GM19467 (cell line): ENCODE data around the gene KLHDC8A.
"Not testable (repeated sequence)": the region's sequence is repeated elsewhere in the genome, so short reads cannot be mapped to it uniquely, and the experiment has no call there.

Experiments
- ATAC-seq: cut with Tn5 transposase; IDR thresholded peaks from one replicate; pipeline ENCODE4 v1.9.1; 2021; ENCODE audit warnings: mild to moderate bottlenecking, moderate library complexity; ENCODE audit not compliant: unreplicated experiment

KLHDC8A gene

GRCh38 chr1:205371871-205372660 lies 15.3 kb upstream of the KLHDC8A start:
- ATAC-seq, result no peak

GRCh38 chr1:205370780-205371179 lies 14.1 kb upstream of the KLHDC8A start:
- no peak for ATAC-seq

- ATAC-seq, result no peak
Observed at GRCh38 chr1:205369701-205370123, 13.0 kb upstream of the KLHDC8A start.

- ATAC-seq, result no peak
Observed at GRCh38 chr1:205368478-205368877, 11.8 kb upstream of the KLHDC8A start.

GRCh38 chr1:205365945-205366463 lies 9.3 kb upstream of the KLHDC8A start:
- ATAC-seq, result no peak

GRCh38 chr1:205365086-205365485 lies 8.4 kb upstream of the KLHDC8A start:
- not testable (repeated sequence) for ATAC-seq

- ATAC-seq, result no peak
Observed at GRCh38 chr1:205360891-205361290, 4.2 kb upstream of the KLHDC8A start.

GRCh38 chr1:205359771-205360565 lies 3.2 kb upstream of the KLHDC8A start:
- no peak for ATAC-seq

- ATAC-seq, result no peak
Observed at GRCh38 chr1:205358579-205358978, 1.9 kb upstream of the KLHDC8A start.

GRCh38 chr1:205357567-205357966 lies 845 bp upstream of the KLHDC8A start:
- ATAC-seq, result no peak

GRCh38 chr1:205355075-205355453 lies 1.7 kb downstream of the KLHDC8A start:
- ATAC-seq, result no peak

GRCh38 chr1:205354259-205355074 lies 2.3 kb downstream of the KLHDC8A start:
- ATAC-seq, result no peak

GRCh38 chr1:205353612-205354011 lies 3.1 kb downstream of the KLHDC8A start:
- ATAC-seq, result no peak

GRCh38 chr1:205353191-205353590 lies 3.5 kb downstream of the KLHDC8A start:
- no peak for ATAC-seq

GRCh38 chr1:205351984-205352713 lies 4.6 kb downstream of the KLHDC8A start:
- ATAC-seq, result no peak

GRCh38 chr1:205350691-205351141 lies 6.0 kb downstream of the KLHDC8A start:
- ATAC-seq, result no peak

- ATAC-seq, result no peak
Observed at GRCh38 chr1:205350124-205350523, 6.6 kb downstream of the KLHDC8A start.

GRCh38 chr1:205348554-205349487 lies 7.9 kb downstream of the KLHDC8A start:
- ATAC-seq, result no peak

GRCh38 chr1:205346956-205347574 lies 9.7 kb downstream of the KLHDC8A start:
- no peak for ATAC-seq
